ENCODE results near the gene CACNA1C.

GRCh38 chr12:2454601-2455177, 401.9 kb downstream of the CACNA1C start:
- TF ChIP-seq CTCF (IDR thresholded peaks at IDR 0.05) (no peak), EP300 (IDR thresholded peaks at IDR 0.05) (no peak)

Measured in suprapubic skin (tissue), 3 donors.